ENCODE measurements around the gene CUX1. TPM values are rescaled to one million over a fixed set of nuclear protein-coding genes. Genes with fewer than 3 reads are reported as not detected.

The CUX1 gene
- total RNA-seq, 1 experiment from 2014 or later: 54.8 TPM

DNA sequence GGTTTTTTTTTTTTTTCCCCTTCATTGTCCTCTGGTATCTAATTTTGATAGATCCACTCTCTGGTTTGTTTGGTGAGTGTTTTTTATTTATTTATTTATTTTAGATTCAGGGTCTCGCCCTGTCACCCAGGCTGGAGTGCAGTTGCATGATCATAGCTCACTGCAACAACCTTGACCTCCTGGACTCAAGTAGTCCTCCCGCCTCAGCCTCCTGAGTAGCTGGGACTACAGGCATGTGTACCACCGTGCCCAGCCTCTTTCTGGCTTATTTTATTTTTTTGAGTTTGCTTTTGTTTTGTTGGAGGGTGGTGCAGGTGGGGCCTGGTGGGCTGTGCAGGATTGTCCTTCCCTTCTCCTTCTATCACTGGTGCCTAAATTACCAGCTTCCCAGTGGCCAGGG is 282.0 kb downstream of the CUX1 start:
- intact Hi-C loops (cut with micrococcal nuclease; ENCODE audit: unreplicated experiment): no loop called here
- Mint-ChIP-seq H3K4me1 (ENCODE audit: low read depth, unreplicated experiment) (no peaks in the 10 kb centered on the region), H3K4me3 (ENCODE audit: low read depth, unreplicated experiment) (no peak overlapping the region), H3K27me3 (ENCODE audit: unreplicated experiment) (no peaks in the 10 kb centered on the region), H3K36me3 (ENCODE audit: insufficient read depth, unreplicated experiment) (no peaks in the 10 kb centered on the region), H3K27ac (ENCODE audit: unreplicated experiment) (no peak overlapping the region), H3K9me3 (ENCODE audit: low read depth, unreplicated experiment) (no peaks in the 10 kb centered on the region)
- TF ChIP-seq, protein P1, sequence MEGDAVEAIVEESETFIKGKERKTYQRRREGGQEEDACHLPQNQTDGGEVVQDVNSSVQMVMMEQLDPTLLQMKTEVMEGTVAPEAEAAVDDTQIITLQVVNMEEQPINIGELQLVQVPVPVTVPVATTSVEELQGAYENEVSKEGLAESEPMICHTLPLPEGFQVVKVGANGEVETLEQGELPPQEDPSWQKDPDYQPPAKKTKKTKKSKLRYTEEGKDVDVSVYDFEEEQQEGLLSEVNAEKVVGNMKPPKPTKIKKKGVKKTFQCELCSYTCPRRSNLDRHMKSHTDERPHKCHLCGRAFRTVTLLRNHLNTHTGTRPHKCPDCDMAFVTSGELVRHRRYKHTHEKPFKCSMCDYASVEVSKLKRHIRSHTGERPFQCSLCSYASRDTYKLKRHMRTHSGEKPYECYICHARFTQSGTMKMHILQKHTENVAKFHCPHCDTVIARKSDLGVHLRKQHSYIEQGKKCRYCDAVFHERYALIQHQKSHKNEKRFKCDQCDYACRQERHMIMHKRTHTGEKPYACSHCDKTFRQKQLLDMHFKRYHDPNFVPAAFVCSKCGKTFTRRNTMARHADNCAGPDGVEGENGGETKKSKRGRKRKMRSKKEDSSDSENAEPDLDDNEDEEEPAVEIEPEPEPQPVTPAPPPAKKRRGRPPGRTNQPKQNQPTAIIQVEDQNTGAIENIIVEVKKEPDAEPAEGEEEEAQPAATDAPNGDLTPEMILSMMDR (IDR thresholded peaks at IDR 0.05; ENCODE audit: unreplicated experiment): no peak
- no peak for DNase-seq
- CTCF ChIA-PET: no interaction called here
- BruUV-seq (replicated peaks): no TSS peak

DNA sequence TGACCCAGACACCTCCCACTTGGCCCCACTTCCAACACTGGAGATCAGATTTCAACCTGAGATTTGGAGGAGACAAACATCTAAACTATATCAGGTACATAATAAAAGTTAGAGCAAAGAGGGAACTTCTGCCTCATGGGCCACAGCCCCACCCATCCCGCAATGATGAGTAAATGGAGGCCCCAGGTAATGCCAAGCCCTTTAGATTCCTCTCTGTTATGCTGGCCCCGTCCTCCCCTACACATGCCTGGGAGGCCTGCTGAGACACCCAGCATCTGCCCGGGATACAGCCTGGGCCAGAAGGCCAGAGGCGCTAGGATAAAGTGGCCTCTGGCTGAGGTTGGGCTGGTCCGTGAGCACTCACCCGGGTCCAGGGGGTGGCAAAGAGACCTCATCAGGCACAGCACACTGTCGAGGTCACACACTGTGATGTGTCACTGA is 283.7 kb downstream of the CUX1 start:
- no TSS peak for BruUV-seq (replicated peaks)

DNA sequence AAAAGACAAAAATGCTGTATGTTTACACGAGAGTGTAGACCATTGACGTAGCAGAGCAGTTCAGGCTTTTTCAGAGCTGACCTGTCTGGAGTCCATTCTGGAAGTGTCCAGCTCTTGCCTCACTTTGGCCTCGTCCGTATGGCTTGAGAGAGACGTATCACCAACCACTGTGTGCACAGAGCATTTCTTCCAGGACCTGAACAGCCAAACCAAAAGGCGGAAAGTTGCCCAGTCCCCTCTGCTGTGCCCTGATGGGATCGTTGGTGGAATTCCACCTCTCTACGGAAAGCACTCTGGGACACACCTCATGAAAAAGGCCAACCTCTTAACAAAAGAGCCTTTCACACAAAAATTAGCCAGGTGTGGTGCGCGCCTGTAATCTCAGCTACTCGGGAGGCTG is 284.5 kb downstream of the CUX1 start:
- H3K9me3 Mint-ChIP-seq (ENCODE audit: low read depth, unreplicated experiment): no peaks in the 10 kb centered on the region
- no peaks in the 10 kb centered on the region for H3K4me1 Mint-ChIP-seq (ENCODE audit: low read depth, unreplicated experiment)
- no peaks in the 10 kb centered on the region for H3K27me3 Mint-ChIP-seq (ENCODE audit: unreplicated experiment)
- no TSS peak for BruUV-seq (replicated peaks)
- no peak for DNase-seq
- intact Hi-C loops (cut with micrococcal nuclease; ENCODE audit: unreplicated experiment): no loop called here
- no peak overlapping the region for H3K27ac Mint-ChIP-seq (ENCODE audit: unreplicated experiment)
- H3K36me3 Mint-ChIP-seq (ENCODE audit: insufficient read depth, unreplicated experiment): peaks cover 12% of the 10 kb centered on the region
- TF ChIP-seq, protein P1 (IDR thresholded peaks at IDR 0.05; ENCODE audit: unreplicated experiment): no peak
- CTCF ChIA-PET: no interaction called here
- no peak overlapping the region for H3K4me3 Mint-ChIP-seq (ENCODE audit: low read depth, unreplicated experiment)

More for the DNA sequence above, 283.7 kb downstream of the CUX1 start:
- intact Hi-C loops (cut with micrococcal nuclease; ENCODE audit: unreplicated experiment): no loop called here
- H3K27me3 Mint-ChIP-seq (ENCODE audit: unreplicated experiment): no peaks in the 10 kb centered on the region
- H3K4me1 Mint-ChIP-seq (ENCODE audit: low read depth, unreplicated experiment): no peaks in the 10 kb centered on the region
- no peak overlapping the region for H3K27ac Mint-ChIP-seq (ENCODE audit: unreplicated experiment)
- H3K36me3 Mint-ChIP-seq (ENCODE audit: insufficient read depth, unreplicated experiment): peaks cover 10% of the 10 kb centered on the region
- H3K9me3 Mint-ChIP-seq (ENCODE audit: low read depth, unreplicated experiment): no peaks in the 10 kb centered on the region
- CTCF ChIA-PET: no interaction called here
- TF ChIP-seq, protein P1 (IDR thresholded peaks at IDR 0.05; ENCODE audit: unreplicated experiment): no peak
- H3K4me3 Mint-ChIP-seq (ENCODE audit: low read depth, unreplicated experiment): no peak overlapping the region
- DNase-seq: no peak

DNA sequence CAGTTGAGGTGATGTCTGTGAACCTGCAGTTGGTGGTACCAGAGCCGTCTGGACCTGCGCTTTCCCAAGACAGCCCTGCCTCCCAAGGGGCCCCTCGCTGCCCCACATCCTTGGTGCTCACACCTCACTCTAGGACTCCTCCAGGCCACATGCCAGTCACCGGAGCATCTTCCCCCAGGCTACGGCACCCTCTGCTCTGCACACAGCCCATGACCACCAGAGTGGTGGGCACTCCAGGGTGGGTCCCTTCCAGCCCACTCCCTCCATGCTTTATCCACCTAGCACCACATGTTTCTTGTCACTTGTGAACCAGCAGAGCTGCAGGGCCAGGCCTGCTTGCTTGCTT is 285.6 kb downstream of the CUX1 start:
- no peaks in the 10 kb centered on the region for H3K27me3 Mint-ChIP-seq (ENCODE audit: unreplicated experiment)
- H3K27ac Mint-ChIP-seq (ENCODE audit: unreplicated experiment): peak overlapping the region; percentile 4
- no TSS peak for BruUV-seq (replicated peaks)
- peaks cover 15% of the 10 kb centered on the region for H3K36me3 Mint-ChIP-seq (ENCODE audit: insufficient read depth, unreplicated experiment)
- H3K9me3 Mint-ChIP-seq (ENCODE audit: low read depth, unreplicated experiment): no peaks in the 10 kb centered on the region
- no peaks in the 10 kb centered on the region for H3K4me1 Mint-ChIP-seq (ENCODE audit: low read depth, unreplicated experiment)
- no peak for DNase-seq
- CTCF ChIA-PET: no interaction called here
- TF ChIP-seq, protein P1 (IDR thresholded peaks at IDR 0.05; ENCODE audit: unreplicated experiment): no peak
- H3K4me3 Mint-ChIP-seq (ENCODE audit: low read depth, unreplicated experiment): no peak overlapping the region
- intact Hi-C loops (cut with micrococcal nuclease; ENCODE audit: unreplicated experiment): no loop called here
